ENCODE data around the gene TTC34.

Gene TTC34

GRCh38 chr1:2591581-2592261, 209.8 kb downstream of the TTC34 start:
- Histone ChIP-seq H3K9ac (ENCODE audit: low read length) (no peak overlapping the region), H3K9me3 (ENCODE audit: control insufficient read depth, low read length) (no peaks in the 10 kb centered on the region), H3K27me3 (replicated peaks; ENCODE audit: control insufficient read depth, insufficient read depth, low read length) (peaks cover 3% of the 10 kb centered on the region), H3K36me3 (ENCODE audit: control insufficient read depth, insufficient read depth, low read length, severe bottlenecking) (no peaks in the 10 kb centered on the region), H3K4me3 (ENCODE audit: low read length) (no peak overlapping the region), H3K4me1 (ENCODE audit: control insufficient read depth, insufficient read depth, low read length) (peaks cover 4% of the 10 kb centered on the region)
- DNase-seq (ENCODE audit: low read depth), result no peak

GRCh38 chr1:2591233-2591580, 210.3 kb downstream of the TTC34 start:
- no peak for DNase-seq (ENCODE audit: low read depth)
- H3K4me3 ChIP-seq (ENCODE audit: low read length), result no peak overlapping the region
- no peaks in the 10 kb centered on the region for H3K9me3 ChIP-seq (ENCODE audit: control insufficient read depth, low read length)
- H3K27me3 ChIP-seq (replicated peaks; ENCODE audit: control insufficient read depth, insufficient read depth, low read length), result peaks cover 3% of the 10 kb centered on the region
- no peaks in the 10 kb centered on the region for H3K36me3 ChIP-seq (ENCODE audit: control insufficient read depth, insufficient read depth, low read length, severe bottlenecking)
- H3K4me1 ChIP-seq (ENCODE audit: control insufficient read depth, insufficient read depth, low read length), result peaks cover 4% of the 10 kb centered on the region
- H3K9ac ChIP-seq (ENCODE audit: low read length), result no peak overlapping the region

GRCh38 chr1:2590233-2591141, 211.0 kb downstream of the TTC34 start:
- Histone ChIP-seq H3K4me3 (ENCODE audit: low read length) (no peak overlapping the region), H3K9me3 (ENCODE audit: control insufficient read depth, low read length) (no peaks in the 10 kb centered on the region), H3K27me3 (replicated peaks; ENCODE audit: control insufficient read depth, insufficient read depth, low read length) (peaks cover 3% of the 10 kb centered on the region), H3K9ac (ENCODE audit: low read length) (no peak overlapping the region), H3K4me1 (ENCODE audit: control insufficient read depth, insufficient read depth, low read length) (peaks cover 4% of the 10 kb centered on the region), H3K36me3 (ENCODE audit: control insufficient read depth, insufficient read depth, low read length, severe bottlenecking) (no peaks in the 10 kb centered on the region)
- no peak for DNase-seq (ENCODE audit: low read depth)

- Histone ChIP-seq H3K9me3 (ENCODE audit: control insufficient read depth, low read length) (no peaks in the 10 kb centered on the region), H3K4me3 (ENCODE audit: low read length) (no peak overlapping the region), H3K36me3 (ENCODE audit: control insufficient read depth, insufficient read depth, low read length, severe bottlenecking) (no peaks in the 10 kb centered on the region), H3K9ac (ENCODE audit: low read length) (no peak overlapping the region), H3K27me3 (replicated peaks; ENCODE audit: control insufficient read depth, insufficient read depth, low read length) (peaks cover under 1% of the 10 kb centered on the region), H3K4me1 (ENCODE audit: control insufficient read depth, insufficient read depth, low read length) (peaks cover 4% of the 10 kb centered on the region)
- no peak for DNase-seq (ENCODE audit: low read depth)
Observed at GRCh38 chr1:2589431-2590232, 211.9 kb downstream of the TTC34 start.

GRCh38 chr1:2588661-2589430, 212.6 kb downstream of the TTC34 start:
- no peak overlapping the region for H3K9ac ChIP-seq (ENCODE audit: low read length)
- DNase-seq (ENCODE audit: low read depth), result no peak
- H3K27me3 ChIP-seq (replicated peaks; ENCODE audit: control insufficient read depth, insufficient read depth, low read length), result no peaks in the 10 kb centered on the region
- H3K4me3 ChIP-seq (ENCODE audit: low read length), result no peak overlapping the region
- H3K9me3 ChIP-seq (ENCODE audit: control insufficient read depth, low read length), result no peaks in the 10 kb centered on the region
- H3K4me1 ChIP-seq (ENCODE audit: control insufficient read depth, insufficient read depth, low read length), result peaks cover 4% of the 10 kb centered on the region
- H3K36me3 ChIP-seq (ENCODE audit: control insufficient read depth, insufficient read depth, low read length, severe bottlenecking), result no peaks in the 10 kb centered on the region

GRCh38 chr1:2587860-2588571, 213.5 kb downstream of the TTC34 start:
- no peaks in the 10 kb centered on the region for H3K36me3 ChIP-seq (ENCODE audit: control insufficient read depth, insufficient read depth, low read length, severe bottlenecking)
- H3K4me1 ChIP-seq (ENCODE audit: control insufficient read depth, insufficient read depth, low read length), result peaks cover 4% of the 10 kb centered on the region
- no peak for DNase-seq (ENCODE audit: low read depth)
- no peaks in the 10 kb centered on the region for H3K27me3 ChIP-seq (replicated peaks; ENCODE audit: control insufficient read depth, insufficient read depth, low read length)
- H3K9me3 ChIP-seq (ENCODE audit: control insufficient read depth, low read length), result no peaks in the 10 kb centered on the region
- H3K4me3 ChIP-seq (ENCODE audit: low read length), result no peak overlapping the region
- H3K9ac ChIP-seq (ENCODE audit: low read length), result no peak overlapping the region

GRCh38 chr1:2587071-2587859, 214.2 kb downstream of the TTC34 start:
- Histone ChIP-seq H3K9ac (ENCODE audit: low read length) (peak overlapping the region; percentile 84), H3K4me1 (ENCODE audit: control insufficient read depth, insufficient read depth, low read length) (peaks cover 4% of the 10 kb centered on the region), H3K27me3 (replicated peaks; ENCODE audit: control insufficient read depth, insufficient read depth, low read length) (no peaks in the 10 kb centered on the region), H3K4me3 (ENCODE audit: low read length) (peak overlapping the region; percentile 84), H3K36me3 (ENCODE audit: control insufficient read depth, insufficient read depth, low read length, severe bottlenecking) (no peaks in the 10 kb centered on the region), H3K9me3 (ENCODE audit: control insufficient read depth, low read length) (no peaks in the 10 kb centered on the region)
- DNase-seq (ENCODE audit: low read depth), result no peak

- no peaks in the 10 kb centered on the region for H3K9me3 ChIP-seq (ENCODE audit: control insufficient read depth, low read length)
- DNase-seq (ENCODE audit: low read depth), result peak; percentile 100
- peak within 1 kb of the TSS; percentile 91 for H3K4me3 ChIP-seq (ENCODE audit: low read length)
- H3K9ac ChIP-seq (ENCODE audit: low read length), result peak within 1 kb of the TSS; percentile 91
- H3K36me3 ChIP-seq (ENCODE audit: control insufficient read depth, insufficient read depth, low read length, severe bottlenecking), result no peaks in the 10 kb centered on the region
- H3K27me3 ChIP-seq (replicated peaks; ENCODE audit: control insufficient read depth, insufficient read depth, low read length), result no peaks in the 10 kb centered on the region
- H3K4me1 ChIP-seq (ENCODE audit: control insufficient read depth, insufficient read depth, low read length), result peaks cover 4% of the 10 kb centered on the region
Observed at GRCh38 chr1:2586154-2587070, 215.1 kb downstream of the TTC34 start, which contains the start of gene PRXL2B. TSS of gene PRXL2B (plus strand) at chr1:2586777. CDS start at chr1:2586886, 109 bp downstream.
